K562 (cell line): ENCODE results near the gene DBX2. TPM values are rescaled to one million over a fixed set of nuclear protein-coding genes. Genes with fewer than 3 reads are reported as not detected.

Source experiments
- KDM2B ChIP-seq: fragments of 250-450 bp; sonication (Bioruptor Pico); IDR thresholded peaks from 2 replicates; pipeline ENCODE4 v1.8.0; 2021; ENCODE audit warnings: mild to moderate bottlenecking, moderate library complexity
- LARP7 ChIP-seq: fragments of 450-650 bp; IDR thresholded peaks from 2 replicates; pipeline ENCODE4 v1.6.1; 2016
- MCM2 ChIP-seq: fragments of 450-650 bp; IDR thresholded peaks from 2 replicates; pipeline ENCODE4 v1.6.1; 2017; ENCODE audit warnings: low read depth, mild to moderate bottlenecking
- ZBTB8A ChIP-seq: fragments of 450-650 bp; IDR thresholded peaks from 2 replicates; pipeline ENCODE4 v1.6.1; 2018; ENCODE audit warnings: mild to moderate bottlenecking, moderate library complexity; ENCODE audit not compliant: partially characterized antibody
- polyA plus RNA-seq, 8 experiments: library from polyadenylated mRNA; depleted of rRNA in 4 of 8; stranded (reverse) in 5 of 8; unstranded in 3 of 8; fragments of >200 nt; fragmentation: Nextera tagmentation in 2 of 8; fragmentation: Illumina TruSeq in 1 of 8; extraction: Ambion mirVana in 2 of 8; extraction: Trizol in 1 of 8; gene quantifications; 2 replicates each; pipeline versions ENCODE4 v1.2.1 to v1.2.3, GENCODE V29; 2011 to 2014; ENCODE audit warnings: inconsistent platforms in 1 of 8, missing spikeins in 1 of 8
- total RNA-seq, 7 experiments: library from RNA; depleted of rRNA in 6 of 7; stranded (reverse); fragments of >200 nt in 6 of 7; fragmentation: Illumina TruSeq in 2 of 7; extraction: Trizol in 2 of 7; gene quantifications; 2 replicates each; pipeline versions ENCODE4 v1.2.1 to v1.2.3, GENCODE V29; 2011 to 2021; ENCODE audit warnings: low replicate concordance in 1 of 7
- TF ChIP-seq, protein P1 (sequence below): sonication (generic); formaldehyde crosslinking; IDR thresholded peaks from 2 replicates; pipeline ENCODE4 v1.8.1; 2022; ENCODE audit warnings: missing genetic modification reagents
- TF ChIP-seq, protein P2 (sequence below): sonication (generic); formaldehyde crosslinking; IDR thresholded peaks from 2 replicates; pipeline ENCODE4 v1.8.0; 2022; ENCODE audit warnings: mild to moderate bottlenecking, missing genetic modification reagents
- TF ChIP-seq, protein P3 (sequence below): fragments of 250-450 bp; sonication (Bioruptor Pico); IDR thresholded peaks from 2 replicates; pipeline ENCODE4 v1.9.0; 2021; ENCODE audit warnings: mild to moderate bottlenecking, inconsistent platforms

The DBX2 gene
- total and polyA plus RNA-seq, 9 of the 15 experiments (the other 6 are each of a cell fraction or from before 2014, with no cell fraction given) = not detected

DNA sequence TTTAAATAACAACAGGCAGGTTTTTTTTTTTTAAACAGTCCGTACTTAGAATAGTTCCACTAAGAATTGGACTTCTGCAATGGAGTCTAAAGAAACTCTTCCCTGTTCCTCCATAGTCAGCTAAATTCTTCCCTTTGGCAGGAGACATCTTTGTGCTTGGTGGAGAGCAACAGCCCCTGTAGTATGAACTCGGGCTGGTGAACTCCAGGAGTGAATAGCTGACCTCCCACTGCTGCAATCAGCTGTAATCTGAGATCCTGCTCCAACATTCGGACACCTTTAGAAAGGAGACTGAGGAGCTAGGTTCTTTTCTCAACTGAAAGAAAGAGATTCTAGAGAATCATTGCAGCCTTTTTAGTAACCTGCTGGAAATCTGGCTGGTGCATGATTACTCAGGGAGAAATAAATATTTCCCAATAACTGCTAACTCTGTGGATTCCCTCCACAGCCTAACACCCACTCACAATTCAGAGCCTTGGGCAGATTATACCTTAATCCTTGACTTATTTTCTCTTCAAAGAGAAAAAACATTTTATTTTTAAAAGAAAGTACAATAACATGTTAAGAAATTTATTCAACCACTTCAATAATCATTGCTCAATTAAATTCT lies 25.6 kb upstream of the DBX2 start (continued):
- TF ChIP-seq ZBTB8A (no peak), MCM2 (no peak), LARP7 (no peak), KDM2B (no peak)
- TF ChIP-seq, protein P1, sequence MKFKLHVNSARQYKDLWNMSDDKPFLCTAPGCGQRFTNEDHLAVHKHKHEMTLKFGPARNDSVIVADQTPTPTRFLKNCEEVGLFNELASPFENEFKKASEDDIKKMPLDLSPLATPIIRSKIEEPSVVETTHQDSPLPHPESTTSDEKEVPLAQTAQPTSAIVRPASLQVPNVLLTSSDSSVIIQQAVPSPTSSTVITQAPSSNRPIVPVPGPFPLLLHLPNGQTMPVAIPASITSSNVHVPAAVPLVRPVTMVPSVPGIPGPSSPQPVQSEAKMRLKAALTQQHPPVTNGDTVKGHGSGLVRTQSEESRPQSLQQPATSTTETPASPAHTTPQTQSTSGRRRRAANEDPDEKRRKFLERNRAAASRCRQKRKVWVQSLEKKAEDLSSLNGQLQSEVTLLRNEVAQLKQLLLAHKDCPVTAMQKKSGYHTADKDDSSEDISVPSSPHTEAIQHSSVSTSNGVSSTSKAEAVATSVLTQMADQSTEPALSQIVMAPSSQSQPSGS (CRISPR knock-in tag) = no peak
- TF ChIP-seq, protein P2, sequence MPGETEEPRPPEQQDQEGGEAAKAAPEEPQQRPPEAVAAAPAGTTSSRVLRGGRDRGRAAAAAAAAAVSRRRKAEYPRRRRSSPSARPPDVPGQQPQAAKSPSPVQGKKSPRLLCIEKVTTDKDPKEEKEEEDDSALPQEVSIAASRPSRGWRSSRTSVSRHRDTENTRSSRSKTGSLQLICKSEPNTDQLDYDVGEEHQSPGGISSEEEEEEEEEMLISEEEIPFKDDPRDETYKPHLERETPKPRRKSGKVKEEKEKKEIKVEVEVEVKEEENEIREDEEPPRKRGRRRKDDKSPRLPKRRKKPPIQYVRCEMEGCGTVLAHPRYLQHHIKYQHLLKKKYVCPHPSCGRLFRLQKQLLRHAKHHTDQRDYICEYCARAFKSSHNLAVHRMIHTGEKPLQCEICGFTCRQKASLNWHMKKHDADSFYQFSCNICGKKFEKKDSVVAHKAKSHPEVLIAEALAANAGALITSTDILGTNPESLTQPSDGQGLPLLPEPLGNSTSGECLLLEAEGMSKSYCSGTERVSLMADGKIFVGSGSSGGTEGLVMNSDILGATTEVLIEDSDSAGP (CRISPR knock-in tag) = no peak
- TF ChIP-seq, protein P3, sequence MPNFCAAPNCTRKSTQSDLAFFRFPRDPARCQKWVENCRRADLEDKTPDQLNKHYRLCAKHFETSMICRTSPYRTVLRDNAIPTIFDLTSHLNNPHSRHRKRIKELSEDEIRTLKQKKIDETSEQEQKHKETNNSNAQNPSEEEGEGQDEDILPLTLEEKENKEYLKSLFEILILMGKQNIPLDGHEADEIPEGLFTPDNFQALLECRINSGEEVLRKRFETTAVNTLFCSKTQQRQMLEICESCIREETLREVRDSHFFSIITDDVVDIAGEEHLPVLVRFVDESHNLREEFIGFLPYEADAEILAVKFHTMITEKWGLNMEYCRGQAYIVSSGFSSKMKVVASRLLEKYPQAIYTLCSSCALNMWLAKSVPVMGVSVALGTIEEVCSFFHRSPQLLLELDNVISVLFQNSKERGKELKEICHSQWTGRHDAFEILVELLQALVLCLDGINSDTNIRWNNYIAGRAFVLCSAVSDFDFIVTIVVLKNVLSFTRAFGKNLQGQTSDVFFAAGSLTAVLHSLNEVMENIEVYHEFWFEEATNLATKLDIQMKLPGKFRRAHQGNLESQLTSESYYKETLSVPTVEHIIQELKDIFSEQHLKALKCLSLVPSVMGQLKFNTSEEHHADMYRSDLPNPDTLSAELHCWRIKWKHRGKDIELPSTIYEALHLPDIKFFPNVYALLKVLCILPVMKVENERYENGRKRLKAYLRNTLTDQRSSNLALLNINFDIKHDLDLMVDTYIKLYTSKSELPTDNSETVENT (CRISPR knock-in tag) = no peak
